Uterus (tissue), 4 donors: ENCODE results near the gene LIG1. TPM values are rescaled to one million over a fixed set of nuclear protein-coding genes. Genes with fewer than 3 reads are reported as not detected.

Experiments used
- DNase-seq, 2 donors: peaks; one replicate each; pipeline ENCODE4 v3.0.0-alpha.2; 2019 to 2020
- H3K27ac ChIP-seq, 2 donors: fragments of 200-600 bp; sonication (generic); 1 replicate in 1 of 2; 2 replicates in 1 of 2; pipeline ENCODE4 v1.5.1; 2016 to 2018
- H3K27me3 ChIP-seq, 2 donors: fragments of 200-600 bp; sonication (generic); one replicate each; pipeline ENCODE4 v1.5.1; 2018 to 2019; ENCODE audit warnings: control low read depth in 1 of 2
- H3K36me3 ChIP-seq, 2 donors: fragments of 200-600 bp; sonication (generic); one replicate each; pipeline ENCODE4 v1.5.1; 2019; ENCODE audit warnings: control low read depth in 1 of 2
- H3K4me1 ChIP-seq, 2 donors: fragments of 200-600 bp; sonication (generic); one replicate each; pipeline ENCODE4 v1.5.1; 2018 to 2019; ENCODE audit warnings: control low read depth in 1 of 2
- H3K4me3 ChIP-seq, 2 donors: fragments of 200-600 bp; sonication (generic); 1 replicate in 1 of 2; 2 replicates in 1 of 2; pipeline ENCODE4 v1.5.1; 2018 to 2019; ENCODE audit warnings: mild to moderate bottlenecking in 1 of 2
- H3K9me3 ChIP-seq, 2 donors: fragments of 200-600 bp; sonication (generic); one replicate each; pipeline ENCODE4 v1.5.1; 2019; ENCODE audit warnings: control low read depth in 1 of 2
- POLR2A ChIP-seq, 2 donors: fragments of 450-650 bp; IDR thresholded peaks; one replicate each; pipeline ENCODE4 v1.6.1; 2016; ENCODE audit warnings: antibody characterized with exemption in 2 of 2, mild to moderate bottlenecking in 1 of 2, moderate library complexity in 1 of 2
- intact Hi-C: fragments of 100-400 bp; cut with DNase I; formaldehyde crosslinking; loops from one replicate; pipeline ENCODE4 v1.15.1; 2023; ENCODE audit warnings: low total_unique reads
- total RNA-seq, 4 donors: library from RNA; depleted of rRNA in 3 of 4; stranded (reverse); fragments of >200 nt in 3 of 4; gene quantifications; one replicate each; pipeline versions ENCODE4 v1.1.0 to v1.2.4, GENCODE V29; 2014 to 2023
- TF ChIP-seq, protein P1 (sequence below), 4 experiments: fragments of 200-600 bp in 2 of 4; fragments of 450-650 bp in 2 of 4; sonication (generic) in 2 of 4; IDR thresholded peaks; one replicate each; pipeline ENCODE4 v1.5.1; 2016 to 2019; ENCODE audit warnings: antibody characterized with exemption in 4 of 4, mild to moderate bottlenecking in 2 of 4, moderate library complexity in 1 of 4
- donor health status: DM: yes; HTN: yes; CAD: no.

Gene LIG1
- total RNA-seq, 4 donors from 2014 or later = 5.9 to 96.1 (median 28.1) TPM

DNA sequence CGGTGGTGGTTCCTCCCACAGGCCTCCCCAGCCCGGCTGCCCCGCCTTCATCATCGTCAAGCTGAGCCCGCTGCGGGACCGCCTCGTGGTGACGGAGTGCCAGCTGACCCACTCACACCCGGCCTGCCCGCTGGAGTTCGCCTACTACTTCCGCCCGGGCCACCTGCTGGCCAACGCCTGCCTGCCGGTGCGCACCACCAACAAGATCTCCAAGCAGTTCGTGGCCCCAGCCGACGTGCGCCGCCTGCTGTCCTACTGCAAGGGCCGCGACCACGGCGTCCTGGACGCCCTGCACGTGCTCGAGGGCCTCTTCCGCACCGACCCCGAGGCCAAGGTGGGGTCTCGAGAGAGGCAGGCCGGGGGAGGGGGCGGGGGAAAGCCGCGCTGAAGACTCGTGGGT lies 12.3 kb upstream of the LIG1 start:
- DNase-seq = no peak
- no peaks in the 10 kb centered on the region for H3K27me3 ChIP-seq
- H3K4me1 ChIP-seq = no peaks in the 10 kb centered on the region
- no peak overlapping the region for H3K27ac ChIP-seq
- no peak overlapping the region for H3K4me3 ChIP-seq
- TF ChIP-seq, protein P1, sequence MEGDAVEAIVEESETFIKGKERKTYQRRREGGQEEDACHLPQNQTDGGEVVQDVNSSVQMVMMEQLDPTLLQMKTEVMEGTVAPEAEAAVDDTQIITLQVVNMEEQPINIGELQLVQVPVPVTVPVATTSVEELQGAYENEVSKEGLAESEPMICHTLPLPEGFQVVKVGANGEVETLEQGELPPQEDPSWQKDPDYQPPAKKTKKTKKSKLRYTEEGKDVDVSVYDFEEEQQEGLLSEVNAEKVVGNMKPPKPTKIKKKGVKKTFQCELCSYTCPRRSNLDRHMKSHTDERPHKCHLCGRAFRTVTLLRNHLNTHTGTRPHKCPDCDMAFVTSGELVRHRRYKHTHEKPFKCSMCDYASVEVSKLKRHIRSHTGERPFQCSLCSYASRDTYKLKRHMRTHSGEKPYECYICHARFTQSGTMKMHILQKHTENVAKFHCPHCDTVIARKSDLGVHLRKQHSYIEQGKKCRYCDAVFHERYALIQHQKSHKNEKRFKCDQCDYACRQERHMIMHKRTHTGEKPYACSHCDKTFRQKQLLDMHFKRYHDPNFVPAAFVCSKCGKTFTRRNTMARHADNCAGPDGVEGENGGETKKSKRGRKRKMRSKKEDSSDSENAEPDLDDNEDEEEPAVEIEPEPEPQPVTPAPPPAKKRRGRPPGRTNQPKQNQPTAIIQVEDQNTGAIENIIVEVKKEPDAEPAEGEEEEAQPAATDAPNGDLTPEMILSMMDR (IDR thresholded peaks at IDR 0.05) = no peak
- TF ChIP-seq POLR2A (IDR thresholded peaks at IDR 0.05) = no peak
- H3K36me3 ChIP-seq = no peaks in the 10 kb centered on the region
- no peaks in the 10 kb centered on the region for H3K9me3 ChIP-seq
- intact Hi-C loops = no loop called here

DNA sequence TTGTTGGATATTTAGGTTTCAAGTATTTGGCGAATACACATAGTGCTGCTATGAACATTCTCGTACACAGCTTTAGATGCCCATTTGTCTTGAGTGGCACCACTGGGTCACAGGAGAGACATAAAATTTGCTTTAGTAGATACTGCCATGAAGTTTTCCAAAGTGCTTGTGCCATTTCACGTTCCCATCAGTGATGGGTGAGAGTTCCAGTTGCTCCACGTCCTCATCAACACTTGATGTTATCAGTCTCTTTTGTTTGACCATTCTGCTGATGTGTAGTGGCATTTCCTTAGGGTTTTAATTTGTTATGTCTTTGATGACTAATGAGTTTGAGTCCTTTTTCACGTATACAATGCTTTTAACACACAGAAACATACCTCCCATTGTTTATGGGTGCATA lies 11.4 kb upstream of the LIG1 start:
- no peaks in the 10 kb centered on the region for H3K27me3 ChIP-seq
- intact Hi-C loops = no loop called here
- H3K4me3 ChIP-seq = no peak overlapping the region
- no peaks in the 10 kb centered on the region for H3K4me1 ChIP-seq
- no peak for TF ChIP-seq POLR2A (IDR thresholded peaks at IDR 0.05)
- TF ChIP-seq, protein P1 (IDR thresholded peaks at IDR 0.05) = no peak
- DNase-seq = no peak
- no peaks in the 10 kb centered on the region for H3K9me3 ChIP-seq
- no peaks in the 10 kb centered on the region for H3K36me3 ChIP-seq
- no peak overlapping the region for H3K27ac ChIP-seq

DNA sequence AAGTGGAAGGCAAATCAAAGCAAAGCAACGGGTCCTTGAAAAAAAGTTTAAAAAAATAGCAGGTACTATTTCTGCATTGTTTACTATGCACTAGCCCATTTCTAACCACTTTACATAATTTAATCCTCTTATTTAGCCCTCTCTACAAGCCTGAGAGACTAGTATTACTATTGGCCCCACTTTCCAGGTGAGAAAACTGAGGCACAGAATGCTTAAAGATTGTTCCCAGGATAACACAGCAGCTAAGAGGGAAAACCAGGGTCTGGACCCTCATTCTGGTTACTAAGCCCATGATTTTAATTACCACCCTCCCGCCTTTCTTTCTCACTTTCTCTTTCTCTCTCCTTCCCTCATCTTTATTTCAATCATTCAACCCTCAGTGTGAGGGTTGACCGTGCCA lies 6.1 kb upstream of the LIG1 start:
- Histone ChIP-seq H3K4me3 (no peak overlapping the region), H3K4me1 (no peaks in the 10 kb centered on the region), H3K36me3 (no peaks in the 10 kb centered on the region), H3K27ac (no peak overlapping the region), H3K9me3 (no peaks in the 10 kb centered on the region), H3K27me3 (no peaks in the 10 kb centered on the region)
- DNase-seq = no peak
- intact Hi-C loops = no loop called here
- TF ChIP-seq POLR2A (IDR thresholded peaks at IDR 0.05) = no peak
- TF ChIP-seq, protein P1 (IDR thresholded peaks at IDR 0.05) = no peak

DNA sequence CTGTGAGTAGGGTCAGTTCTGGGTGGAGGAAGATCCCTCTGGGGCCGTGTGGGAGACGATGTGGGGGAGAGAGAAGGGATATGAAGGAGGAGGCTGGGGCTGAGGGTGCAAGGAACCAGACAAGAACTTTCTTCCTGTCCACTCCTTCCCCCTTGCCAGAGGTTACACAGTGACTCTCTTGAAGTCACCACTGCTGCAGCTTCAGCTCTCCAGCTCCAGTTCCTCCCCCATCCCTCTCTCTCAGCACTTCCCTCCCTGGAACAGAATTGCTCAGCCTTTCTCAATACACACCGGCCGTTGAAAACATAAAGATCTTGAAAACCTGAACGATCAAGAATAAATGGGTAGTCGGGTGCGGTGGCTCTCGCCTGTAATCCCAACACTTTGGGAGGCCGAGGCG lies 5.4 kb upstream of the LIG1 start:
- Histone ChIP-seq H3K4me1 (no peaks in the 10 kb centered on the region), H3K9me3 (no peaks in the 10 kb centered on the region), H3K36me3 (no peaks in the 10 kb centered on the region), H3K27ac (no peak overlapping the region), H3K4me3 (no peak overlapping the region), H3K27me3 (no peaks in the 10 kb centered on the region)
- no peak for DNase-seq
- no peak for TF ChIP-seq POLR2A (IDR thresholded peaks at IDR 0.05)
- TF ChIP-seq, protein P1 (IDR thresholded peaks at IDR 0.05) = no peak
- intact Hi-C loops = no loop called here

DNA sequence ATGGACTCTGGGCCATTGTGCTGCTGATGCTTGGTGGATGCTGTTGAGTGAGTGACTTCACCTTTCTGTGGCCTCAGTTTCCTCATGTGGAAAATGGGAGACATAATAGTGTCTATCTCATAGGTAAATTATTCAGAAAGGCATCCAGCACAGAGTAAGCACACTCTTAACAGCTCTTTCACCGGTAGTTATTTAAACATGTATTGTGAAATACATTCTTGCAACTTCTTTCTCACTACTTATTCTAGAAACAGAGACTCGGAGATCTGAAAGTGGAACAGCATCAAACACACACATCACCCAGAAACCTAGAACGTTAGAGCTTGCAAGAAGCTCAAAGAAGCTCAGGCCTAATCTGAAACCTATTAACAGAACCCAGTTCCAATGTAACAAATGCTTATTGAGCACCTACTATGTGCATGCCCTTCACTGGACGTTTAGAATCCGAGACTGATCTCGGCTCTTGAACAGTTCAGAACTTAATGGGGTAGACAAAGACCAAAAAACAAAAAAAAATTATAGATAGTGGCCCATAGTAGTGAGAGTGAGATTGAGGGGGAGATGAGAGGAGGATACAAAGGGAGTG lies 4.4 kb upstream of the LIG1 start:
- DNase-seq = no peak
- no peak overlapping the region for H3K27ac ChIP-seq
- no peak for TF ChIP-seq POLR2A (IDR thresholded peaks at IDR 0.05)
- TF ChIP-seq, protein P1 (IDR thresholded peaks at IDR 0.05) = no peak
- H3K9me3 ChIP-seq = no peaks in the 10 kb centered on the region
- no peaks in the 10 kb centered on the region for H3K4me1 ChIP-seq
- no peaks in the 10 kb centered on the region for H3K27me3 ChIP-seq
- no peaks in the 10 kb centered on the region for H3K36me3 ChIP-seq
- intact Hi-C loops = no loop called here
- H3K4me3 ChIP-seq = no peak overlapping the region
